Keratinocyte (primary cell): ENCODE data around the gene KCNG1. TPM values are rescaled to one million over a fixed set of nuclear protein-coding genes. Genes with fewer than 3 reads are reported as not detected.

Experiments used
- DNase-seq: peaks from one replicate; pipeline ENCODE4 v3.0.0-alpha.2; 2011; ENCODE audit warnings: low read depth, missing footprints, low spot score
- FAIRE-seq: peaks from 2 replicates; lab custom pipeline; 2011; peaks lifted over from hg19 to GRCh38; lab: Jason Lieb, UNC
- H2AFZ ChIP-seq: 2 replicates; pipeline ENCODE4 v1.6.0; 2012; ENCODE audit warnings: low read length, control low read depth, inconsistent platforms; ENCODE audit not compliant: control insufficient read depth
- H3K27ac ChIP-seq: 2 replicates; pipeline ENCODE4 v1.5.1; 2011; ENCODE audit warnings: low read length; ENCODE audit not compliant: control insufficient read depth, insufficient read depth
- H3K27me3 ChIP-seq: 3 replicates; pipeline ENCODE4 v1.6.0; 2011; ENCODE audit warnings: low read length; ENCODE audit not compliant: control insufficient read depth, insufficient read depth; ENCODE audit errors: extremely low read depth
- H3K36me3 ChIP-seq, 2 experiments: 2 replicates in 1 of 2; 3 replicates in 1 of 2; pipeline ENCODE4 v1.5.1; 2011; ENCODE audit warnings: low read length in 2 of 2, mild to moderate bottlenecking in 1 of 2; ENCODE audit not compliant: control insufficient read depth in 2 of 2, insufficient read depth in 2 of 2; ENCODE audit errors: extremely low read depth in 1 of 2
- H3K4me1 ChIP-seq: 3 replicates; pipeline ENCODE4 v1.5.1; 2011; ENCODE audit warnings: low read length; ENCODE audit not compliant: control insufficient read depth, insufficient read depth; ENCODE audit errors: extremely low read depth
- H3K4me2 ChIP-seq: 3 replicates; pipeline ENCODE4 v1.6.0; 2011; ENCODE audit warnings: low read depth, low read length; ENCODE audit not compliant: control insufficient read depth, insufficient read depth; ENCODE audit errors: extremely low read depth
- H3K4me3 ChIP-seq, 3 experiments: fragments of 200-600 bp in 1 of 3; sonication (generic) in 1 of 3; 2 replicates in 2 of 3; 3 replicates in 1 of 3; pipeline ENCODE4 v1.5.1; 2011 to 2016; ENCODE audit warnings: low read length in 3 of 3, mild to moderate bottlenecking in 3 of 3, control low read depth in 2 of 3, inconsistent platforms in 1 of 3, low read depth in 1 of 3, mixed read lengths in 1 of 3, mixed run types in 1 of 3, moderate library complexity in 1 of 3; ENCODE audit not compliant: control insufficient read depth in 2 of 3, insufficient read depth in 2 of 3; ENCODE audit errors: extremely low read depth in 1 of 3
- H3K79me2 ChIP-seq: 2 replicates; pipeline ENCODE4 v1.6.0; 2012; ENCODE audit warnings: low read length; ENCODE audit not compliant: control insufficient read depth, insufficient read depth
- H3K9ac ChIP-seq: 3 replicates; pipeline ENCODE4 v1.6.0; 2011; ENCODE audit warnings: low read length; ENCODE audit not compliant: control insufficient read depth, insufficient read depth; ENCODE audit errors: extremely low read depth
- H3K9me1 ChIP-seq: 3 replicates; pipeline ENCODE4 v1.6.0; 2011; ENCODE audit warnings: low read length; ENCODE audit not compliant: control insufficient read depth, insufficient read depth; ENCODE audit errors: extremely low read depth
- H3K9me3 ChIP-seq: 2 replicates; pipeline ENCODE4 v1.5.1; 2012; ENCODE audit warnings: low read depth, low read length; ENCODE audit not compliant: control insufficient read depth
- H4K20me1 ChIP-seq: 3 replicates; pipeline ENCODE4 v1.6.0; 2011; ENCODE audit warnings: low read length; ENCODE audit not compliant: control insufficient read depth, insufficient read depth; ENCODE audit errors: extremely low read depth
- CTCF ChIP-seq, 3 experiments: IDR thresholded peaks in 1 of 3; conservative IDR thresholded peaks in 1 of 3; optimal IDR thresholded peaks in 1 of 3; 2 replicates in 2 of 3; 3 replicates in 1 of 3; pipeline versions ENCODE3 to v1.5.1; 2011; ENCODE audit warnings: low read length in 3 of 3, mild to moderate bottlenecking in 3 of 3, moderate library complexity in 2 of 3, control low read depth in 1 of 3, inconsistent platforms in 1 of 3; ENCODE audit not compliant: insufficient read depth in 2 of 3; ENCODE audit errors: extremely low read depth in 1 of 3
- EZH2 ChIP-seq: IDR thresholded peaks from one replicate; pipeline ENCODE4 v1.6.1; 2012; ENCODE audit warnings: inconsistent platforms, mild to moderate bottlenecking, low read length, moderate library complexity
- dilution Hi-C: fragments of 300-500 bp; cut with MboI; formaldehyde crosslinking; loops from one replicate; pipeline ENCODE4 v1.7.0; 2020; ENCODE audit warnings: low sequenced_read_pairs; ENCODE audit not compliant: extremely low pct_ligation_motif_present
- polyA plus RNA-seq, 5 experiments: library from polyadenylated mRNA; depleted of rRNA in 3 of 5; stranded (reverse) in 3 of 5; stranded (forward) in 1 of 5; unstranded in 1 of 5; fragments of >200 nt; gene quantifications; 1 replicate in 1 of 5; 2 replicates in 3 of 5; 3 replicates in 1 of 5; pipeline versions ENCODE4 v1.2.1 to v1.2.3, GENCODE V29; 2011 to 2012; ENCODE audit warnings: missing spikeins in 2 of 5, low read depth in 1 of 5, low replicate concordance in 1 of 5

KCNG1 gene
- polyA plus RNA-seq, 1 donor (not counting 4 experiments of a cell fraction or from before 2014, with no cell fraction given): 2.5 TPM

DNA sequence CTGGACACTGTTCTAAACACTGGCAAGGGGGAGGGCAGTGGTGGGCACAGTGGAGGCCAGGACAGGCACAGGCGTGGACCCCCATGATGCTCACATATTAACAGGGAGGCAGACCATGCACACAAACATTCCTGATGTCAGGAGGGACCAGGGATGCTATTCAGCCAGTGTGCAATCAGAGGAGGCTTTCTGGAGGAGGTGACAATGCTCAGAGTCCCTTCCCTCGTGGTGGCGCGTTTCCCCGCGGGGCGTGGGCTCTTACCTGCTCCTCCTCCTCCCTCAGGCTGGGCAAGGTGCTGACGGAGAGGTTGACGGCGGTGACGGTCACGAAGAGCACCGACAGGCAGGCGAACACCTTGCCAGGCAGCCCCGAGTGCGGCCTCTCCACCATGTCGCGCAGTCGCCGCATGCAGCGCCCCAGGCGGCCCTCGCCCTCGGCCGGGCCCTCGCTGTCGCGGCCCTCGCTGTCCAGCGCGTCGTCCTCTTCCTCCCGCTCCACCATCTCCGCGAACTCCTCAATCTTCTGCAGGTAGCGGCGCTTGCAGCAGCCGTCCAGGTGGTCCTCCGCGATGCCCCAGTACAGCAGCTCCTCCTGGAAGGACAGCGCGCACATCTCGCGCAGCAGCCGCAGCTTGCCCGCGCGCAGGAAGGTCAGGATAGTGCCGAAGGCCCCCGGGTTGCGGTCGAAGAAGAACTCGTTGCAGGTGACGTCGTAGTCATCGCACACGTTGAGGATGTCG, 13.4 kb downstream of the KCNG1 start:
- no peaks in the 10 kb centered on the region for H3K79me2 ChIP-seq
- no peaks in the 10 kb centered on the region for H3K9me3 ChIP-seq
- H3K4me3 ChIP-seq: no peak overlapping the region
- FAIRE-seq (no peak), DNase-seq (no peak)
- dilution Hi-C loops: no loop called here
- no peaks in the 10 kb centered on the region for H3K4me1 ChIP-seq
- H3K27me3 ChIP-seq: no peaks in the 10 kb centered on the region
- H3K9ac ChIP-seq: no peak overlapping the region
- no peak overlapping the region for H3K4me2 ChIP-seq
- H3K9me1 ChIP-seq: no peaks in the 10 kb centered on the region
- no peak overlapping the region for H3K27ac ChIP-seq
- H3K36me3 ChIP-seq: no peaks in the 10 kb centered on the region
- no peaks in the 10 kb centered on the region for H4K20me1 ChIP-seq
- no peak for TF ChIP-seq EZH2
- TF ChIP-seq CTCF (optimal IDR thresholded peaks at IDR 0.05 in 1 of 3, IDR thresholded peaks at IDR 0.05 in 1 of 3, conservative IDR thresholded peaks at IDR 0.05 in 1 of 3; ENCODE audit: extremely low read depth in 1 of 3, insufficient read depth in 2 of 3, low read length in 3 of 3): no peak
- no peak overlapping the region for H2AFZ ChIP-seq

- no peaks in the 10 kb centered on the region for H3K79me2 ChIP-seq
- no peaks in the 10 kb centered on the region for H3K27me3 ChIP-seq
- H3K27ac ChIP-seq: no peak overlapping the region
- DNase-seq (no peak), FAIRE-seq (no peak)
- no peak overlapping the region for H3K4me2 ChIP-seq
- dilution Hi-C loops: no loop called here
- H3K4me3 ChIP-seq: no peak overlapping the region
- H3K9me3 ChIP-seq: no peaks in the 10 kb centered on the region
- H3K4me1 ChIP-seq: no peaks in the 10 kb centered on the region
- H4K20me1 ChIP-seq: no peaks in the 10 kb centered on the region
- H3K36me3 ChIP-seq: no peaks in the 10 kb centered on the region
- TF ChIP-seq CTCF (optimal IDR thresholded peaks at IDR 0.05 in 1 of 3, IDR thresholded peaks at IDR 0.05 in 1 of 3, conservative IDR thresholded peaks at IDR 0.05 in 1 of 3; ENCODE audit: extremely low read depth in 1 of 3, insufficient read depth in 2 of 3, low read length in 3 of 3): no peak
- TF ChIP-seq EZH2: no peak
- H3K9me1 ChIP-seq: no peaks in the 10 kb centered on the region
- H2AFZ ChIP-seq: no peak overlapping the region
- H3K9ac ChIP-seq: no peak overlapping the region
Measured at GRCh38 chr20:51008718-51009117, 14.2 kb downstream of the KCNG1 start.
